H1 (cell line): ENCODE results near the gene PREX1. TPM values are rescaled to one million over a fixed set of nuclear protein-coding genes. Genes with fewer than 3 reads are reported as not detected.

Experiments
- CTCF ChIA-PET: fragments of 300-600 bp; sonication (Branson Sonifier 250); formaldehyde crosslinking; loops from one replicate; lab custom pipeline; 2021; ENCODE audit not compliant: partially characterized antibody; lab: Charles Lee
- POLR2A ChIA-PET: fragments of 300-600 bp; sonication (Branson Sonifier 250); formaldehyde crosslinking; loops from one replicate; lab custom pipeline; 2021; ENCODE audit warnings: inconsistent platforms; ENCODE audit not compliant: partially characterized antibody; lab: Charles Lee
- DNase-seq, 2 experiments: peaks; one replicate each; pipeline versions ENCODE4 v3.0.0 to v3.0.0-alpha.2; 2010 to 2022; ENCODE audit warnings: low spot score in 2 of 2, low read depth in 1 of 2, mixed read lengths in 1 of 2
- FAIRE-seq: peaks from 2 replicates; lab custom pipeline; 2011; peaks lifted over from hg19 to GRCh38; lab: Jason Lieb, UNC
- H2AFZ ChIP-seq: 2 replicates; pipeline ENCODE4 v1.8.1; 2012; ENCODE audit warnings: low read length, inconsistent platforms
- H2AK5ac ChIP-seq: 2 replicates; pipeline ENCODE4 v1.6.1; 2013; ENCODE audit warnings: low read depth, low read length
- H2BK120ac ChIP-seq: replicated peaks from 2 replicates; pipeline ENCODE3; 2013; ENCODE audit warnings: low read depth, low read length, inconsistent platforms
- H2BK12ac ChIP-seq: 2 replicates; pipeline ENCODE4 v1.6.1; 2013; ENCODE audit warnings: low read depth, low read length
- H2BK15ac ChIP-seq: 2 replicates; pipeline ENCODE4 v1.6.1; 2013; ENCODE audit warnings: low read length
- H2BK20ac ChIP-seq: 2 replicates; pipeline ENCODE4 v1.6.1; 2013; ENCODE audit warnings: low read length
- H2BK5ac ChIP-seq: 2 replicates; pipeline ENCODE4 v1.6.1; 2013; ENCODE audit warnings: low read depth, low read length
- H3K14ac ChIP-seq: 2 replicates; pipeline ENCODE4 v1.6.1; 2013; ENCODE audit warnings: inconsistent platforms; ENCODE audit not compliant: insufficient read length
- H3K18ac ChIP-seq: 2 replicates; pipeline ENCODE4 v1.6.1; 2013; ENCODE audit warnings: low read length; ENCODE audit errors: extremely low read depth
- H3K23ac ChIP-seq: 2 replicates; pipeline ENCODE4 v1.6.1; 2013; ENCODE audit warnings: inconsistent platforms; ENCODE audit not compliant: insufficient read length
- H3K23me2 ChIP-seq: 2 replicates; pipeline ENCODE4 v1.6.1; 2013; ENCODE audit warnings: low read depth, low read length
- H3K27ac ChIP-seq: 2 replicates; pipeline ENCODE4 v1.6.1; 2011; ENCODE audit warnings: low read depth, low read length, inconsistent platforms
- H3K27me3 ChIP-seq, 4 experiments: replicated peaks in 1 of 4; 1 replicate in 1 of 4; 2 replicates in 3 of 4; pipeline versions ENCODE4 v1.6.1 to v1.8.1; 2011 to 2013; ENCODE audit warnings: low read length in 3 of 4, mild to moderate bottlenecking in 3 of 4, inconsistent platforms in 2 of 4, mixed read lengths in 2 of 4, moderate library complexity in 1 of 4; ENCODE audit not compliant: control insufficient read depth in 3 of 4, insufficient read depth in 3 of 4; ENCODE audit errors: extremely low read depth in 1 of 4
- H3K36me3 ChIP-seq, 4 experiments: 2 replicates each; pipeline versions ENCODE4 v1.6.1 to v1.8.1; 2011 to 2013; ENCODE audit warnings: mild to moderate bottlenecking in 4 of 4, low read length in 3 of 4, moderate library complexity in 2 of 4, control low read depth in 1 of 4, inconsistent platforms in 1 of 4; ENCODE audit not compliant: insufficient read depth in 4 of 4, control insufficient read depth in 2 of 4
- H3K4ac ChIP-seq: replicated peaks from 2 replicates; pipeline ENCODE3; 2013; ENCODE audit warnings: low read length, low read depth, mixed read lengths, inconsistent platforms; ENCODE audit not compliant: insufficient read length
- H3K4me1 ChIP-seq, 4 experiments: replicated peaks in 1 of 4; 1 replicate in 1 of 4; 2 replicates in 3 of 4; pipeline versions ENCODE4 v1.6.1 to v1.8.1; 2011 to 2013; ENCODE audit warnings: low read length in 3 of 4, inconsistent platforms in 2 of 4, mixed read lengths in 1 of 4; ENCODE audit not compliant: insufficient read depth in 4 of 4, control insufficient read depth in 3 of 4
- H3K4me2 ChIP-seq, 2 experiments: 2 replicates each; pipeline versions ENCODE4 v1.6.1 to v1.8.1; 2011 to 2013; ENCODE audit warnings: low read depth in 2 of 2, low read length in 2 of 2, control low read depth in 1 of 2, inconsistent platforms in 1 of 2, mild to moderate bottlenecking in 1 of 2; ENCODE audit not compliant: insufficient read depth in 1 of 2
- H3K4me3 ChIP-seq, 4 experiments: fragments of 200-600, 300-600 bp in 1 of 4; sonication (generic), shearing (Covaris generic), sonication (Bioruptor Twin) in 1 of 4; 2 replicates each; pipeline versions ENCODE4 v1.5.1 to v1.8.1; 2011 to 2016; ENCODE audit warnings: low read length in 4 of 4, low read depth in 3 of 4, control low read depth in 2 of 4, inconsistent platforms in 2 of 4, mild to moderate bottlenecking in 2 of 4, mixed read lengths in 1 of 4, moderate library complexity in 1 of 4; ENCODE audit not compliant: insufficient read depth in 2 of 4; ENCODE audit errors: extremely low read depth in 1 of 4
- H3K56ac ChIP-seq: replicated peaks from 2 replicates; pipeline ENCODE3; 2013; ENCODE audit warnings: low read depth, mild to moderate bottlenecking, mixed read lengths, low read length, inconsistent platforms; ENCODE audit not compliant: insufficient read length
- H3K79me1 ChIP-seq: 2 replicates; pipeline ENCODE4 v1.6.1; 2013; ENCODE audit warnings: low read depth, low read length, control low read depth
- H3K79me2 ChIP-seq, 2 experiments: 2 replicates each; pipeline versions ENCODE4 v1.6.1 to v1.8.1; 2012 to 2013; ENCODE audit warnings: low read length in 2 of 2, mild to moderate bottlenecking in 2 of 2, inconsistent platforms in 1 of 2; ENCODE audit not compliant: insufficient read depth in 2 of 2, control insufficient read depth in 1 of 2
- H3K9ac ChIP-seq, 4 experiments: replicated peaks in 1 of 4; 1 replicate in 1 of 4; 2 replicates in 3 of 4; pipeline versions ENCODE4 v1.6.1 to v1.8.1; 2011 to 2013; ENCODE audit warnings: low read depth in 3 of 4, low read length in 3 of 4, control low read depth in 2 of 4, mild to moderate bottlenecking in 2 of 4, moderate library complexity in 2 of 4, inconsistent platforms in 1 of 4; ENCODE audit errors: extremely low read depth in 1 of 4
- H3K9me3 ChIP-seq, 2 experiments: 2 replicates each; pipeline versions ENCODE4 v1.6.1 to v1.8.1; 2012 to 2013; ENCODE audit warnings: mild to moderate bottlenecking in 2 of 2, moderate library complexity in 2 of 2, control low read depth in 1 of 2, inconsistent platforms in 1 of 2, low read depth in 1 of 2, low read length in 1 of 2, mixed read lengths in 1 of 2; ENCODE audit not compliant: insufficient read depth in 2 of 2
- H4K20me1 ChIP-seq, 2 experiments: replicated peaks in 1 of 2; 2 replicates each; pipeline versions ENCODE3 to v1.8.1; 2011 to 2013; ENCODE audit warnings: inconsistent platforms in 2 of 2, low read length in 2 of 2, mild to moderate bottlenecking in 1 of 2; ENCODE audit not compliant: insufficient read depth in 2 of 2, control insufficient read depth in 1 of 2
- H4K5ac ChIP-seq: 2 replicates; pipeline ENCODE4 v1.6.1; 2013; ENCODE audit warnings: low read length, low read depth, mixed read lengths, inconsistent platforms; ENCODE audit not compliant: insufficient read length
- H4K8ac ChIP-seq: 2 replicates; pipeline ENCODE4 v1.8.0; 2013; ENCODE audit warnings: mild to moderate bottlenecking, moderate library complexity, low read length, inconsistent platforms; ENCODE audit not compliant: insufficient read depth; ENCODE audit errors: extremely low read depth
- H4K91ac ChIP-seq: replicated peaks from 2 replicates; pipeline ENCODE3; 2013; ENCODE audit warnings: low read length, mixed read lengths, inconsistent platforms; ENCODE audit not compliant: insufficient read length
- KDM1A ChIP-seq: fragments of 200-600, 300-600 bp; sonication (generic); IDR thresholded peaks from 2 replicates; pipeline ENCODE4 v1.7.1; 2016; ENCODE audit warnings: mild to moderate bottlenecking, low read length, borderline replicate concordance
- TAF1 ChIP-seq: IDR thresholded peaks from 2 replicates; pipeline ENCODE4 v1.6.1; 2011; ENCODE audit warnings: mild to moderate bottlenecking, low read depth, low read length
- WGBS, 2 experiments: shearing (Covaris generic) in 1 of 2; methylation state at CpG; one replicate each; pipeline versions ENCODE4 v1.1.6 to v1.1.7; 2013 to 2015; ENCODE audit warnings: low lambda C conversion rate in 2 of 2, mixed read lengths in 2 of 2, inconsistent platforms in 1 of 2, low coverage in 1 of 2, missing lambda C conversion rate in 1 of 2; ENCODE audit not compliant: insufficient replicate concordance in 2 of 2, insufficient coverage in 1 of 2, insufficient read length in 1 of 2; ENCODE audit errors: extremely low coverage in 1 of 2, missing lambda C conversion rate in 1 of 2; 5-methylcytosine and 5-hydroxymethylcytosine counted together
- polyA plus RNA-seq, 7 experiments: library from polyadenylated mRNA; depleted of rRNA in 3 of 7; stranded (reverse) in 5 of 7; unstranded in 2 of 7; fragments of >200 nt in 5 of 7; fragments of 200-250 nt in 2 of 7; gene quantifications; 1 replicate in 5 of 7; 2 replicates in 1 of 7; 4 replicates in 1 of 7; pipeline versions ENCODE4 v1.2.1 to v1.2.3, GENCODE V29; 2011 to 2013; ENCODE audit warnings: missing spikeins in 2 of 7, mixed read lengths in 2 of 7
- total RNA-seq: library from RNA; stranded (reverse); fragmentation: NEBNext Ultra II Directional; extraction: Animal tissue kit (Norgen Biotek cat#: 25700); gene quantifications from 2 replicates; pipeline ENCODE4 v1.2.1, GENCODE V29; 2021

The PREX1 gene
- total and polyA plus RNA-seq, 2 of the 8 experiments (the other 6 are each of a cell fraction or from before 2014, with no cell fraction given) = 10.7 to 12.8 TPM

DNA sequence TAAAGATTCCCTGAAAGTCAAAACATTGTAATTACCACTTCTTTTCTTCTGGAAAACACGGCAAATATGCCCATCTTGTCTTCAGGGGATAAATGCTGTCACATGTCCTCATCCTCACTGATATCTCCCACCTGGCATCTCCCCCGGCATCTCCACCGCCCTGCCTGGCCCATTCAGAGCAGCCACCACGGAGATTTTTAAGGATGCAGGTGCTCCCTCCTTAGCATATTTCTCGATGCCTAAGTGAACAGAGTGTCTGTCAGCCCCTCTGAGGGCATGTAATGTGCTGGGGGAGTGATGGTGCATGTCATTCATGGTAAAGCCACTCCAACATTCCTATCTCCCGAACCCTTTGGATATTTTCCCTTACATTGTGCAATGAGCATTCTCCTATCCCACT, 215.5 kb downstream of the PREX1 start:
- 75% methylated on average over 6 of the region's 6 CpGs; no CpG with 5 or more reads in 1 of the 2 experiments for WGBS, 2 experiments

More for the DNA sequence above, 215.5 kb downstream of the PREX1 start:
- Histone ChIP-seq H2BK120ac (no peak overlapping the region), H2AFZ (no peak overlapping the region), H3K56ac (no peak overlapping the region), H3K4me3 (no peak overlapping the region), H3K23ac (no peak overlapping the region), H3K9me3 (no peaks in the 10 kb centered on the region), H3K27me3 (no peaks in the 10 kb centered on the region), H3K4me2 (no peak overlapping the region), H3K79me2 (no peaks in the 10 kb centered on the region), H3K79me1 (no peaks in the 10 kb centered on the region), H2BK5ac (no peak overlapping the region), H2BK15ac (no peak overlapping the region), H3K36me3 (no peaks in the 10 kb centered on the region), H2AK5ac (no peak overlapping the region), H4K8ac (no peak overlapping the region), H3K18ac (no peak overlapping the region), H4K5ac (no peak overlapping the region), H3K4ac (no peak overlapping the region), H3K27ac (no peak overlapping the region), H3K4me1 (peaks cover 0 to 3% (median 0%) of the 10 kb centered on the region in 4 experiments; a peak in 1 of 7 replicates), H3K9ac (no peak overlapping the region), H4K91ac (no peak overlapping the region), H3K23me2 (no peaks in the 10 kb centered on the region), H2BK12ac (no peak overlapping the region), H3K14ac (no peak overlapping the region), H2BK20ac (no peak overlapping the region), H4K20me1 (no peaks in the 10 kb centered on the region)
- FAIRE-seq (no peak), DNase-seq (no peak)
- ChIA-PET CTCF (interaction anchor here (1.3 kb wide), 1 partner anchor 9 kb away, joined by 4 read pairs; no protein-coding TSS in a partner anchor), POLR2A (no interaction called here)
- TF ChIP-seq TAF1 = no peak
- TF ChIP-seq KDM1A = no peak
